Stomach (tissue), 9 donors: ENCODE measurements around the gene HIGD1B. TPM values are rescaled to one million over a fixed set of nuclear protein-coding genes. Genes with fewer than 3 reads are reported as not detected.
"Not testable (repeated sequence)": the region's sequence is repeated elsewhere in the genome, so short reads cannot be mapped to it uniquely, and the experiment has no call there.

ENCODE experiments used
- DNase-seq, 2 donors: peaks; one replicate each; pipeline versions ENCODE4 v3.0.0 to v3.0.0-alpha.2; 2013 to 2019
- H3K27ac ChIP-seq, 5 donors: fragments of 200-600 bp in 4 of 5; sonication (generic) in 4 of 5; one replicate each; pipeline ENCODE4 v1.5.1; 2013 to 2019; ENCODE audit warnings: mild to moderate bottlenecking in 1 of 5, moderate library complexity in 1 of 5
- H3K27me3 ChIP-seq, 3 donors: fragments of 200-600 bp; sonication (generic); one replicate each; pipeline ENCODE4 v1.5.1; 2017 to 2019; ENCODE audit warnings: mixed run types in 1 of 3
- H3K36me3 ChIP-seq, 4 donors: fragments of 200-600 bp; sonication (generic); 1 replicate in 3 of 4; 2 replicates in 1 of 4; pipeline ENCODE4 v1.5.1; 2016 to 2019
- H3K4me1 ChIP-seq, 4 donors: fragments of 200-600 bp; sonication (generic); one replicate each; pipeline ENCODE4 v1.5.1; 2016 to 2019
- H3K4me3 ChIP-seq, 4 donors: fragments of 200-600 bp; sonication (generic) in 3 of 4; one replicate each; pipeline ENCODE4 v1.5.1; 2016 to 2019; ENCODE audit warnings: mild to moderate bottlenecking in 1 of 4
- H3K9me3 ChIP-seq, 4 donors: fragments of 200-600 bp; sonication (generic); one replicate each; pipeline ENCODE4 v1.5.1; 2016 to 2019
- EP300 ChIP-seq: sonication (generic); formaldehyde crosslinking; IDR thresholded peaks from one replicate; pipeline ENCODE4 v1.6.1; 2017; ENCODE audit warnings: antibody characterized with exemption
- POLR2A ChIP-seq, 4 donors: fragments of 450-650 bp; IDR thresholded peaks; one replicate each; pipeline ENCODE4 v1.6.1; 2016; ENCODE audit warnings: antibody characterized with exemption in 4 of 4, control low read depth in 2 of 4, mild to moderate bottlenecking in 1 of 4, moderate library complexity in 1 of 4
- POLR2AphosphoS5 ChIP-seq, 3 donors: sonication (generic); formaldehyde crosslinking; IDR thresholded peaks; one replicate each; pipeline ENCODE4 v1.6.1; 2016; ENCODE audit warnings: antibody characterized with exemption in 3 of 3
- WGBS, 5 donors: extraction: QIAGEN DNeasy Blood & Tissue Kit in 3 of 5; methylation state at CpG; one replicate each; pipeline versions ENCODE4 v1.1.5 to v1.1.7; 2013 to 2018; 5-methylcytosine and 5-hydroxymethylcytosine counted together
- intact Hi-C: fragments of 100-400 bp; cut with DNase I; formaldehyde crosslinking; loops from one replicate; pipeline ENCODE4 v1.15.1; 2023; ENCODE audit warnings: low total_unique reads
- polyA plus RNA-seq, 3 donors: library from polyadenylated mRNA; stranded (reverse); fragments of 200-250 nt; gene quantifications; one replicate each; pipeline ENCODE4 v1.2.3, GENCODE V29; 2013
- total RNA-seq, 5 donors: library from RNA; depleted of rRNA; stranded (reverse); fragments of >200 nt; gene quantifications; one replicate each; pipeline versions ENCODE4 v1.1.0 to v1.2.3, GENCODE V29; 2014 to 2016
- TF ChIP-seq, protein P1 (sequence below), 7 experiments: fragments of 450-650 bp in 4 of 7; fragments of 200-600 bp in 3 of 7; sonication (generic) in 3 of 7; IDR thresholded peaks; one replicate each; pipeline ENCODE4 v1.5.1; 2016 to 2019; ENCODE audit warnings: antibody characterized with exemption in 7 of 7, control low read depth in 2 of 7, mild to moderate bottlenecking in 1 of 7
- donor health status: healthy with polysubstance abuse.
- donor health status: Bipolar disorder and iron deficiency.
- donor health status: healthy.

Gene HIGD1B
- total and polyA plus RNA-seq, 8 donors: 0.92 to 5.4 (median 2.3) TPM; not detected in 4

GRCh38 chr17:44812263-44812662 lies 35.4 kb upstream of the HIGD1B start:
- no peaks in the 10 kb centered on the region for H3K36me3 ChIP-seq
- no peaks in the 10 kb centered on the region for H3K27me3 ChIP-seq
- H3K4me3 ChIP-seq: no peak overlapping the region
- no peaks in the 10 kb centered on the region for H3K9me3 ChIP-seq
- no peak for DNase-seq
- TF ChIP-seq, protein P1, sequence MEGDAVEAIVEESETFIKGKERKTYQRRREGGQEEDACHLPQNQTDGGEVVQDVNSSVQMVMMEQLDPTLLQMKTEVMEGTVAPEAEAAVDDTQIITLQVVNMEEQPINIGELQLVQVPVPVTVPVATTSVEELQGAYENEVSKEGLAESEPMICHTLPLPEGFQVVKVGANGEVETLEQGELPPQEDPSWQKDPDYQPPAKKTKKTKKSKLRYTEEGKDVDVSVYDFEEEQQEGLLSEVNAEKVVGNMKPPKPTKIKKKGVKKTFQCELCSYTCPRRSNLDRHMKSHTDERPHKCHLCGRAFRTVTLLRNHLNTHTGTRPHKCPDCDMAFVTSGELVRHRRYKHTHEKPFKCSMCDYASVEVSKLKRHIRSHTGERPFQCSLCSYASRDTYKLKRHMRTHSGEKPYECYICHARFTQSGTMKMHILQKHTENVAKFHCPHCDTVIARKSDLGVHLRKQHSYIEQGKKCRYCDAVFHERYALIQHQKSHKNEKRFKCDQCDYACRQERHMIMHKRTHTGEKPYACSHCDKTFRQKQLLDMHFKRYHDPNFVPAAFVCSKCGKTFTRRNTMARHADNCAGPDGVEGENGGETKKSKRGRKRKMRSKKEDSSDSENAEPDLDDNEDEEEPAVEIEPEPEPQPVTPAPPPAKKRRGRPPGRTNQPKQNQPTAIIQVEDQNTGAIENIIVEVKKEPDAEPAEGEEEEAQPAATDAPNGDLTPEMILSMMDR (IDR thresholded peaks at IDR 0.05): no peak
- TF ChIP-seq EP300 (no peak), POLR2AphosphoS5 (IDR thresholded peaks at IDR 0.05) (no peak), POLR2A (IDR thresholded peaks at IDR 0.05) (no peak)
- 60 to 79% (median 76%) methylated on average over 4 of the region's 4 CpGs for WGBS, 5 donors
- H3K27ac ChIP-seq: peak overlapping the region in 4 of 5 donors; percentile 28 to 69 (median 62)
- intact Hi-C loops: no loop called here
- H3K4me1 ChIP-seq: peaks cover 0 to 28% (median 4%) of the 10 kb centered on the region in 4 donors

DNA sequence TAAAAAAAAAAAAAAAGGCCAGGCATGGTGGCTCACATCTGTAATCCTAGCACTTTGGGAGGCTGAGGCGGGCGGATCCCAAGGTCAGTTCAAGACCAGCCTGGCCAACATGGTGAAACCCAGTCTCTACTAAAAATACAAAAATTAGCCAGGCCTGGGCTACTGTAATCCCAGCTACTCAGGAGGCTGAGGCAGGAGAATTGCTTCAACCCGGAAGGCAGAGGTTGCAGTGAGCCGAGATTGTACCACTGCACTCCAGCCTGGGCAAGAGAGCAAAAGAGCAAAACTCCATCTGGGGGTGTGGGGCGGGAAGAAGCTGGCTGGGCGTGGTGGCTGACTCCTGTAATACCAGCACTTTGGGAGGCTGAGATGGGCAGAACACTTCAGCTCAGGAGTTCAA lies 29.2 kb upstream of the HIGD1B start:
- Histone ChIP-seq H3K4me1 (peaks cover 0 to 11% (median 3%) of the 10 kb centered on the region in 4 donors), H3K27ac (peak overlapping the region in 2 of 5 donors; percentile 15 to 63)
- intact Hi-C loops, H3K9me3 ChIP-seq, H3K4me3 ChIP-seq, H3K36me3 ChIP-seq, DNase-seq, H3K27me3 ChIP-seq: not testable (repeated sequence)
- WGBS, 5 donors: 81 to 86% (median 84%) methylated on average over 6 of the region's 6 CpGs

DNA sequence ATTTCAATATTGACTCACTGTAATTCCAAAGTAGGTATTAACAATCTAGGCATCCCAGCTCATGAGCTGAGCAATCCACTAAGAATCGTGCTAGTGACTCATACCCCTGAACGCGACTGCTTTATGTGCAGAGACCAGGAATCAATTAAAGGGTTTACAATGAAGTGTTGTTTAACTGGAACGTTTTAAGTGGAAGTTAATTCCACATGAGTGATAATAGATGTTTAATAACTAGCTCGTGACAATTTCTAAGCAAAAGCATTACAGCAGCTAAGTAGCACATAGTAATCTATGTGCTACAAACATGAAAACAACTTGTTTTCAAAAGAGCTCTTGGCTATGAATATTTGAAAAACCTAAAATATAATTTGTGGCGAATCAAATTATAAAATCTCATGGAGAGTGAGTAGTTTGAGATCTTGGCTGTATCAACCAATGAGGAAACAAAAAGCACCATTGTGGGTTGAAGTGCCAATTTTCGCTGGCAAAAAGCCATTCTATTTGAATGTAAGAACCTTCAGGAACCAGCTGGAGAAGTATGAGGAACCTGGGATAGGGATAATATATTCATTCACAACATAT lies 27.0 kb upstream of the HIGD1B start:
- Histone ChIP-seq H3K4me3 (no peak overlapping the region), H3K36me3 (no peaks in the 10 kb centered on the region), H3K9me3 (no peaks in the 10 kb centered on the region), H3K4me1 (peaks cover 0 to 11% (median 3%) of the 10 kb centered on the region in 4 donors), H3K27ac (peak overlapping the region in 3 of 5 donors; percentile 38 to 63 (median 53)), H3K27me3 (peaks cover 0 to 26% (median 5%) of the 10 kb centered on the region in 3 donors)
- WGBS, 5 donors: 20 to 27% (median 23%) methylated on average over 7 of the region's 7 CpGs
- TF ChIP-seq, protein P1 (IDR thresholded peaks at IDR 0.05): no peak
- TF ChIP-seq POLR2AphosphoS5 (IDR thresholded peaks at IDR 0.05): peak in 1 of 3 donors; percentile 59
- intact Hi-C loops: no loop called here
- DNase-seq: peak in 1 of 2 donors; percentile 57

- DNase-seq, H3K4me3 ChIP-seq, intact Hi-C loops, H3K36me3 ChIP-seq, H3K27ac ChIP-seq, H3K9me3 ChIP-seq: not testable (repeated sequence)
- peaks cover 11 to 21% (median 13%) of the 10 kb centered on the region in 4 donors for H3K4me1 ChIP-seq
- 94 to 97% (median 96%) methylated on average over 9 of the region's 9 CpGs for WGBS, 5 donors
- peaks cover 8 to 71% (median 44%) of the 10 kb centered on the region in 3 donors for H3K27me3 ChIP-seq
Measured at GRCh38 chr17:44825236-44825635, 22.4 kb upstream of the HIGD1B start.

DNA sequence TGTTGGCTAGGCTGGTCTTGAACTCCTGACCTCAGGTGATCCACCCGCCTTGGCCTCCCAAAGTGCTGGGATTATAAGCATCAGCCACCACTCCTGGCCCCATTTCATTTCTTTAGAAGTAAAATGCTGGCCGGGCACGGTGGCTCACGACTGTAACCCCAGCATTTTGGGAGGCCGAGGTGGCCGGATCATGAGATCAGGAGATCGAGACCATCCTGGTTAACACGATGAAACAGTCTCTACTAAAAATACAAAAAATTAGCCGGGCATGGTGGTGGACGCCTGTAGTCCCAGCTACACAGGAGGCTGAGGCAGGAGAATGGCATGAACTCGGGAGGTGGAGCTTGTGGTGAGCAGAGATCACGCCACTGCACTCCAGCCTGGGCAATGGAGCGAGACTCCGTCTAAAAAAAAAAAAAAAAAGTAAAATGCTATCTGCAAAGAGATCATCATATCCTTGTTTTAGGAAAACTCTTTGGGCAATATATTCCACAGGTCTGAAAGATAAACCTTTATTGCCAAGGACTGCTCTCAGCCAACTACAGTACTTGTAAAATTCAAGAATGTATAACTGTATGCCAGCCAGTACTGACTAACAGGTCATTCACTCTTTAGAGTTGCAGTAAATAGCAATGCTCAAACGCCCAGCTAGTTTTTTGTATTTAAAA lies 21.4 kb upstream of the HIGD1B start:
- TF ChIP-seq, protein P1 (IDR thresholded peaks at IDR 0.05): no peak
- no peak for TF ChIP-seq POLR2AphosphoS5 (IDR thresholded peaks at IDR 0.05)
- TF ChIP-seq POLR2A (IDR thresholded peaks at IDR 0.05): no peak
- no peak for TF ChIP-seq EP300
- Histone ChIP-seq H3K27me3 (peaks cover 8 to 81% (median 55%) of the 10 kb centered on the region in 3 donors), H3K4me3 (no peak overlapping the region), H3K4me1 (peaks cover 17 to 22% (median 20%) of the 10 kb centered on the region in 4 donors), H3K36me3 (no peaks in the 10 kb centered on the region), H3K9me3 (no peaks in the 10 kb centered on the region), H3K27ac (peak overlapping the region in 2 of 5 donors; percentile 48 to 86)
- intact Hi-C loops: no loop called here
- WGBS, 5 donors: 85 to 91% (median 87%) methylated on average over 15 of the region's 15 CpGs
- DNase-seq: no peak
